Mucosa of gallbladder (tissue), 1 donor: ENCODE measurements around the gene CHPF. TPM values are rescaled to one million over a fixed set of nuclear protein-coding genes. Genes with fewer than 3 reads are reported as not detected.

ENCODE experiments used
- DNase-seq: peaks from one replicate; pipeline ENCODE4 v3.0.0-alpha.2; 2020; ENCODE audit warnings: low spot score
- total RNA-seq: library from RNA; stranded (reverse); gene quantifications from one replicate; pipeline ENCODE4 v1.2.1, GENCODE V29; 2021
- donor health status: DM: no; HTN: no; CAD: no.

CHPF gene, protein sequence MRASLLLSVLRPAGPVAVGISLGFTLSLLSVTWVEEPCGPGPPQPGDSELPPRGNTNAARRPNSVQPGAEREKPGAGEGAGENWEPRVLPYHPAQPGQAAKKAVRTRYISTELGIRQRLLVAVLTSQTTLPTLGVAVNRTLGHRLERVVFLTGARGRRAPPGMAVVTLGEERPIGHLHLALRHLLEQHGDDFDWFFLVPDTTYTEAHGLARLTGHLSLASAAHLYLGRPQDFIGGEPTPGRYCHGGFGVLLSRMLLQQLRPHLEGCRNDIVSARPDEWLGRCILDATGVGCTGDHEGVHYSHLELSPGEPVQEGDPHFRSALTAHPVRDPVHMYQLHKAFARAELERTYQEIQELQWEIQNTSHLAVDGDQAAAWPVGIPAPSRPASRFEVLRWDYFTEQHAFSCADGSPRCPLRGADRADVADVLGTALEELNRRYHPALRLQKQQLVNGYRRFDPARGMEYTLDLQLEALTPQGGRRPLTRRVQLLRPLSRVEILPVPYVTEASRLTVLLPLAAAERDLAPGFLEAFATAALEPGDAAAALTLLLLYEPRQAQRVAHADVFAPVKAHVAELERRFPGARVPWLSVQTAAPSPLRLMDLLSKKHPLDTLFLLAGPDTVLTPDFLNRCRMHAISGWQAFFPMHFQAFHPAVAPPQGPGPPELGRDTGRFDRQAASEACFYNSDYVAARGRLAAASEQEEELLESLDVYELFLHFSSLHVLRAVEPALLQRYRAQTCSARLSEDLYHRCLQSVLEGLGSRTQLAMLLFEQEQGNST
- total RNA-seq, result 103 TPM

DNA sequence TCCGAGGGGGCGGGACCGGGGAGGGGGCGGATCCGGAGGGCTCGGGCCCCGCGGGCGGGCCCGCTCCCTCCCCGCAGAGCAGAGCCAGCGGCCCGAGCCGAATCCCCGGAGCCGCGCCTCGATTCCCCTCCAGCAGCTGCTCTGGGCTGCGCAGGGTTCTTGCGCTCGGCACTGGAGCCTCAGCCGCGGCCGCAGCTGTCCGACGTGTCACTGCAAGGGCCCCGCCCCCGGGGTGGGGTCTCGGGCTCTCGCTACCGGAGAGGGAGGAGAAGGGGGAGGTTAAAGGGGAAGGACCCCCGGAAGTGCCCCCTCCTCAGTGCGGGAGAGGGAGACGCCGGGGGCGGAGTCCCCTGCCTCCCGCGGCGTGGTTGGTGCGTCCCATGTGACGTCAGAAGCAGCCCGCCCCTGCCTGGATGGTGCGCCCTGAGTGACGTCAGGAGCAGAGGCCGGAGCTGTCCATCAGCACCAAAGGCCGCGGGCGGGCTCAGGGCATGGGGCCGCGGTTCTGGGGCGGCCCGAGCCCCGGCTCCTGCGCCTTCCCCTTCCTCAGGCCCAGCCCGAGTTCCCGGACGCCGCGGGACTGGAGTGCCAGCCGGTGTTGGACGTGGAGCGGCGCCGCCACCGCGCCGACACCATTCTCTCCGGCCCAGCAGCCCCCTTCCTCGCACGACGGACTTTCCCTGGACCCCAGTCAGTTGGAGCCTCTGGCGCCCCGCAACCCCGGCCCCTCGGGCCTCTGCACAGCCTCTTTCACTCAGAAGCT lies at the start of gene CHPF, which contains the start of gene TMEM198:
CHPF (minus strand) TSS at position 214 of the 763 bp plus-strand sequence. CDS start 271 bp downstream, outside the sequence.
TMEM198 (plus strand) TSS at position 433 of the 763 bp plus-strand sequence. CDS start 700 bp downstream, outside the sequence.
- peak; percentile 98 for DNase-seq

DNA sequence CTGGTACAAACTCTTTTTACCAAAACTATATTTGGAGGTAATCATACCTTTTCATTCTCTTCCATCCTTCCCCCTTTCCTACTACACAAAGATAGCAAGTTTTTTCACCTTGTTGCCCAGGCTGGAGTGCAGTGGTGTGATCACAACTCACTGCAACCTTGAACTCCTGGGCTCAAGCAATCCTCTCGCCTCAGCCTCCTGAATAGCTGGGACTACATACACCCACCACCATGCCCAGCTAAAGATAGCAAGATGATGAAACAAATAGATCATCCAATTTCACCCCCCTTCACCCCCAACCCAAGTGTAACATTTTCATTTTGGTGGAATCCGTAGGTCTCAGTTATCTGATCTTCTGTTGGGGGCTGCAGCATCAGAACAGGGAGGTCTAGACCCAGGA lies 49.5 kb upstream of the CHPF start:
- no peak for DNase-seq

DNA sequence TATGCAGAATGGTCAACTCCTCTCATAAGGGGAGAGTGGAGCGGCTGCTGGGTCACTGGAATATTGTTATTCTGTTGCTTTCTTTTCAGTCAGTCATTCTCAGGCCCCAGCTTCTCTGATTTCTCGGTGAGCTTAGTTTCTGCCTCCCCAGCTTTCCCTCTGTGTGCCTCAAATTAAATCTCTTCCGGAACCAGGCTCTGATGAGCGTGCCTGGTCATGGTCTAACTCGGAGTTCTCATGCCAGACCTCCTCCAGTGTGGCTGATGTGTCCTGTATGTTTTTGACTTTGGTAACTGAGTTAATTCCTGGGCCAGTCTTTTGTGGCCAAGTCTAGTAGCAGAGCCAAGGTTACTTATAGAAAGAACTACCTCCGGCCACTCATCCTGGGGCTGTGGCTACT lies 49.1 kb upstream of the CHPF start:
- DNase-seq, result no peak

DNA sequence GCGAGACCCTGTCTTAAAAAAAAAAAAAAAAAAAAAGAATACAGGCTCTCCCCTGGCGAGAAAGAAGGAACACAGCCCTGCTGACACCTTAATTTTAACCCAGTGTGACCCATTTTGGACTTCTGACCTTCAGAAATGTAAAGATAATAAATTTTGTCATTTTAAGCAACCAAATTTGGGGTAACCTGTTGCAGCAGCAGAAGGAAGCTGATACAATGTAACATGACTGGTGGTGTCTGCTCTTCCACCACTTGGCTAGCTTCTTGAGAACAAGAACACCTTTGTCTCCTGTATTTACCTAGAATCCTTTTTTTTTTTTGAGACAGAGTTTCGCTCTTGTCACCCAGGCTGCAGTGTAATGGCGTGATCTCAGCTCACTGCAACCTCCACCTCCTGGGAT lies 47.5 kb upstream of the CHPF start:
- no peak for DNase-seq

DNA sequence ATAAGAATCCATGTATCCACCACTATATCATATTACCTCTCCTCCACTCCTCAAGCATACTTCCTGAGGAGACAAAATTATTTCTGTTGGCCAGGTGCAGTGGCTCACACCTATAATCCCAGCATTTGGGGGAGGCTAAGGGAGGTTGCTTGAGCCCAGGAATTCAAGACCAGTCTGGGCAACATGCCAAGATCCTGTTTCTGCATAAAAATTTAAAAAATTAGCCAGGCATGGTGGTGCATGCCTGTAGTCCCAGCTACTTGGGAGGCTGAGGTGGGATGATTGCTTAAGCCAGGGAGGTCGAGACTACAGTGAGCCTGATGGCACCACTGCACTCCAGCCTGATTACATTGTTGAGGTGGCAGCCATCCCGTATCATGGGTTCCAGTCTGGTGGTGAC lies 37.7 kb upstream of the CHPF start:
- DNase-seq, result no peak

DNA sequence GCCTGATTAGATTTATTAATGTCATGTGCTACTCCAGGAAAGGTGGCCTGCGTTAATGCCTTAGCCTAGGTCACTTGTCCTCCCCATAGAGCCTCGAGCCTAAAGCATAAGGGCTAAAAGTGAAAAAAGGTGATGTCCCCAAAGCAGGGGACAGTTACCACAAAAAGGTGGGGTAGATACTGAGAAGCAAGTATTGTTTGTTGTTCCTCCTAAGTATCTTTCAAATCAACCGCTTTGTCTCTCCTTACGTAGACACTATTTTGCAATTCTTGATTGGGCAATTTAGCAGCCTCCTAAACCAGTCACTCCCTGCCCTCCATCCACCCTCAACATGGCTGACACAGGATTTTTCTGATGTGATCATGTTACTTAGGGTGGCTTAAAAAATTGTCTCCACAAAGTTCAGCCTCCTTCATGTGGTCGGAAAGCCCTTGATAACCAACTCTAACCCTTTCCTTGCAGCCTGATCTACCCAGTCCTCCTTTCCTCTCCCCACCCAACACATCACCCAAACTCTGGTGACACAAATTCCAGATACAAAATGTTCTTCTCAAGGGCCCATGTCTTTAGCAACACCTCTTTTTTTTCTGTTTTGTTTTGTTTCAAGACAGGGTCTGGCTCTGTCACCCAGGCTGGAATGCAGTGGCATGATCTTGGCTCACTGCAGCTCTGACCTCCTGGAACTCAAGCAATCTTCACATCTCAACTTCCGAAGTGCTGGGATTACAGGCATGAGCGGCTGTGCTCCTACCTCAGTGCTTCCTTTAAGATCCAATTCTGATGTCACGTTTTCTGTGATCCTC lies 35.4 kb upstream of the CHPF start:
- DNase-seq, result no peak

DNA sequence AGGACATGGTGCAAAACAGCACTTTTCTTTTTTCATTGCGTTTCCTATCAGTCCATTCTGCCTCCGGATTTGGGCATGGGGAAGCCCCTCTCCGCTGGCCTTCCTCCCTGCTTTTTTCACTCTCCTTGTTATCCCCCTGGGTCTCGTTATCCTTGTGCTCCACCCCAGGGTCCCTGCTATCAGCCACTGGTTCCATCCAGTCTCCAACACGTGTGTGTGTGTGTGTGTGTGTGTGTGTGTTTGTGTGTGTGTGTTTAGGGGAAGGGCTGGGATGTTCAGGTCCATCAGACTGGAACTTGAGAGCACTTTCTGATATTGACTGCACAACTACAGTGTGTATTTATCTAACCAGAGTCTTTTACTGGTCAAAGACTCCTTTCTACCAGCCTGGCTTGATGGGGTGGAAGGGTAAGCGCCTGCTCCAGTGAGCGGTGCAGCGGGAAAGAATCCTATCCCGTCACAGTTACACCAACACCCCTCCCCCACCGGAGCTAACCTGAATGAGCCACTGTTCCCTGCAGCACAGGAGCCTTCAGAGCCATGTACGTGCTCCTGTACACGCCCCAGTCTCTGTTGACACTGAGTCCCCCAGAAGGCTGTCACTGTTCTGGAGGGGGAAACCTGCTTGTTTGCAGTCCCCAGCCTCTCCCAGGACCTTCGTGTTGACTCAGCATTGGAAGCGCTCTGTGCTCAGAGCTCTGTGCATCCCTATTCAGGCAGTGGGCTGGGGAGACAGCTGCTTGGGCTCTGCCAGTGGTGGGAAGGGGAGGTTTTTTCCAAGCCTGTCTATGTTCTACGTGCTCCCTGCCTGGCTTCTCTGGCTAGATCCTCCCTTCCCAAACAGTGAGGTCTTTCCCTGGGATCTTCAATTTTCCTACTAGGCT lies 33.1 kb upstream of the CHPF start:
- DNase-seq, result no peak

DNA sequence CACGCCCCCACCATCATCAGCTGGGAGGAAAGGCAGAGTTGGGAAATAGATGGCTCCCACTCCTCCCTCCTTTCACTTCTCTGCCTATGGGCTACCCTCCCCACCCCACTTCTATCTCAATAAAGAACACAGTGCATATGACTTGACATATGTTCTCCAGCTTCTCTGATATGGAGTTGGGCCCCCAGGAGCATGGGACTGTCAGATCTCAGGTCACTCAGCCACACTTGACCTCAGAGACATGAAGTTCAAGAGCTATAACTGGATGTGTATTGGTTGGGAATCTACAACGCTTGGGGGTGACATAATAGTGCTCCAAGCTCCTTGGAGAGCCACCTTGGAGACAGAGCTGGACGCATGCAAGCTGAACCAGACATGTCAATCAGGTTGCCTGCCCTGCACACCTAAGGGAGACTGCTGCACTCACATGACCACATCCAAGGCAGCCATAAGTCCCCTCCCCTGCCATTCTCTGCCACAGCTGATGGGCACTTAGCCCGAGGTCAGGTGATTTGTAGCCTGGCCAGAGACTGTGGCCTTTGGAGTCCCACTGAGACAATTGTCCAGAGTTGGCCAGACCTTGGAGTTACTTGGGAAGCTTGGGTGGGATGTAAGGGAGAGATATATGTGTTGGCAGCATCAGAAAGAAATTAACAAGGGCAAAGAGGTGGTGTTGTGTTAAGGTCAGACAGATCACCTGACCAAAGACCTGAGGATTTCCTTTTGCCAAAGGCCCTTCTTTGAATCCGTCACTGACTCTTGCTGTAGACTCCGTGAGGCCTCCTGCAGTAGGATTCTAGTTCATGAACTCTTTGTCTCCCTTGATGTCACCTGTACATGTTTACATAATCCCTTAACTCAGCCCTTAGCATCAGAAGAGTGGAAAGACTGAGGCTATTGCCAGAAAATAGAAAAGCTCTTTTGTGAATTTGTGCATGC lies 32.2 kb upstream of the CHPF start:
- DNase-seq, result no peak

DNA sequence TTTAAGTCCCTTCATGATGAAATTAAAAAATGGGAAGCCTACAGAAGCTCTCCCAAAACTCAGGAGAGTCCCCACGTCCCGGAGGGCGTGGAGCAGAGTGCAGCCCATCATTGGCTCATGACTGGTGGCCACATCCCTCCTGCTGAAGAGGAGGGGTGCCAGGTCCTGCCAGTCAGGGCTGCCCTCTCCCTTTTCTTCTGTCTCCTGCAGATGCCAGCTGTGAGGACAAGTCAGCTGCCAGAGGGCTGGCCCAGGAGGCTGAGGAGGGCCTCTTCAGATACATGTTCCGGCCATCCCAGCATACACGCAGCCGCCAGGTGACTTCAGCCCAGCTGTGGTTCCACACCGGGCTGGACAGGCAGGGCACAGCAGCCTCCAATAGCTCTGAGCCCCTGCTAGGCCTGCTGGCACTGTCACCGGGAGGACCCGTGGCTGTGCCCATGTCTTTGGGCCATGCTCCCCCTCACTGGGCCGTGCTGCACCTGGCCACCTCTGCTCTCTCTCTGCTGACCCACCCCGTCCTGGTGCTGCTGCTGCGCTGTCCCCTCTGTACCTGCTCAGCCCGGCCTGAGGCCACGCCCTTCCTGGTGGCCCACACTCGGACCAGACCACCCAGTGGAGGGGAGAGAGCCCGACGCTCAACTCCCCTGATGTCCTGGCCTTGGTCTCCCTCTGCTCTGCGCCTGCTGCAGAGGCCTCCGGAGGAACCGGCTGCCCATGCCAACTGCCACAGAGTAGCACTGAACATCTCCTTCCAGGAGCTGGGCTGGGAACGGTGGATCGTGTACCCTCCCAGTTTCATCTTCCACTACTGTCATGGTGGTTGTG lies 31.1 kb upstream of the CHPF start:
- no peak for DNase-seq

DNA sequence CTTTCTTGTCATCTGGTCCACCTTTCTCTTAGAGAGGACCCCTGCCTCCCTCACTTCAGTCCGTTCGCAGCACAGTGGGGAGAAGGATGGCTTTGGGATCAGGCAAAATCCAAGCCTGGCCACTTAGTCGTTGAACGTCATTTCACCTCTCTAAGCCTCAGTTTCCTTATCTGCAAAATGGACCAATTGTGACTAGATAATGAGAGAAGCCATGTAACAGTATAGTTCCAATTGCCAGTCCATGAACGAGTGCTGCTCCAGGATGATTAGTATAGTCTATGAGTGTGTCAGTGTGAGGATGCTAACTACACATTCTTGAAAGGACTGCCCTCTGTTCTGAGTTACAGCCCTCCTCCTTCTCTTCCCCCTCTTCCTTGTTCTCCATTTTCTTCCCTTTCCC lies 29.6 kb upstream of the CHPF start:
- no peak for DNase-seq

DNA sequence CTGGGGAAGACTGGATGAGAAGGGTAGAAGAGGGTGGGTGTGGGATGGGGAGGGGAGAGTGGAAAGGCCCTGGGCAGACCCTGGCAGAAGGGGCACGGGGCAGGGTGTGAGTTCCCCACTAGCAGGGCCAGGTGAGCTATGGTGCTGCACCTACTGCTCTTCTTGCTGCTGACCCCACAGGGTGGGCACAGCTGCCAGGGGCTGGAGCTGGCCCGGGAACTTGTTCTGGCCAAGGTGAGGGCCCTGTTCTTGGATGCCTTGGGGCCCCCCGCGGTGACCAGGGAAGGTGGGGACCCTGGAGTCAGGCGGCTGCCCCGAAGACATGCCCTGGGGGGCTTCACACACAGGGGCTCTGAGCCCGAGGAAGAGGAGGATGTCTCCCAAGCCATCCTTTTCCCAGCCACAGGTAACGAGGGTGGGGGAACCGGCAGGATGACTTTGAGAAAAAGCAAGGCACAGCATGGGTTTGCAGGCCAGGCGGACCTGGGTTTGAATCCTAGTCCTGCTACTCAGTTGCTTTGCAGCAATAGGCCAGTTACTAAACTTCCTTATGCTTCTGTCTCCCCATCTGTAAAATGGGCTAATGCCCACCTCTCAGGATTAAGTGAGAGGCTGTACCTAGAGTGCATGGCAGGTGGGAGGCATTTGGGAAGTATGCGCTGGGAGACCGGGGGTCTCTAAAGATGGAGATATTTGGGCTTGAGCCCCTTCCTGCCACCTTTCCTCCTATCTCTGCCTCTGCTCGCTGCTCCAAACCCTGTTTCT lies 28.8 kb upstream of the CHPF start, which contains the start of gene INHA:
INHA (plus strand) TSS at position 74 of the 765 bp plus-strand sequence; CDS start at position 139, 65 bp downstream.
- no peak for DNase-seq

DNA sequence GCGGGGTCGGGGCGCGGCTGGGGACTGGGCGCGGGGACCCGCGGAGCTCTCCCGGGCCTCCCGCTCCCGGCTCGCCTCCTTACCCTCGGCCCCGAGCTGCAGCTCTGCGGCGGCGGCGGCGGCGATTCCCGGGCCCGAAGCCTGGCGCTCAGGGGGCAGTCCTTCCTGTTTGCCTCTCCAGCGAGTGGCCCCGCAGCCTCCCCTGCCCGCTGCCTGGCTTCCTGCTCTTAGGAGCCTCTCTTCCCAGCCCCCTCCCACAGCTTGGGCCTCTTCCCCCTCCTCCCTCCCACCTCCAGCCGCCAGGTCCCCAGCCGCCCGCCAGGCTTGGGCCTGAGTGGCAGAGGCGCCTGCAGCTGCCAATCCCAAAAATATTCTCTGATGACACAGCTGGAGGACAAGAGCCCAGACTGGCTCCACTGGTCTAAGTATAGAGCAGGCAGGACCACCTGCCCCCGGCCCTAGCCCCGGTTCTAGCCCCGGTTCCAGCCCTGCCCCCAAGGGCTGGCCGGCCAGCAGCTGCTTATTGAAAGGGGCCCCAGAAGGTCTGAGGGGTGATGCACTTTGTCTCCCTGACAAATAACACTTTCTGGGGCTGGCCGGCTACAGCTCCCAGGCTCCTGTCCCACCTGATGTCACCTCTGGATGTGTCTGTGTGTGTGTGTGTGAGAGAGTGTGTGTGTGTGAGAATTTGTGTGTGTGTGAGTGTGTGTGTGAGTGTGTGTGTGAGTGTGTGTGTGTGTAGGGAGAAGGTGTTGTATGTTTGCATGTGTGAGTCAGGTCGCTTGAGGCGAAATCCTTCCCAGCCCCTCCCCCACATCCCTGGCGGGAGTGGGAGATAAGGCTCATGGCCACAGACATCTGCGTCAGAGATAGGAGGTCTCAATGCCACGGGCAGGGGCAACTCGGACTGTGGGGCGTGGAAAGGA lies 28.0 kb upstream of the CHPF start, which contains the start of gene OBSL1:
OBSL1 (minus strand) TSS at position 229 of the 926 bp plus-strand sequence. CDS start 307 bp downstream, outside the sequence.
- no peak for DNase-seq

DNA sequence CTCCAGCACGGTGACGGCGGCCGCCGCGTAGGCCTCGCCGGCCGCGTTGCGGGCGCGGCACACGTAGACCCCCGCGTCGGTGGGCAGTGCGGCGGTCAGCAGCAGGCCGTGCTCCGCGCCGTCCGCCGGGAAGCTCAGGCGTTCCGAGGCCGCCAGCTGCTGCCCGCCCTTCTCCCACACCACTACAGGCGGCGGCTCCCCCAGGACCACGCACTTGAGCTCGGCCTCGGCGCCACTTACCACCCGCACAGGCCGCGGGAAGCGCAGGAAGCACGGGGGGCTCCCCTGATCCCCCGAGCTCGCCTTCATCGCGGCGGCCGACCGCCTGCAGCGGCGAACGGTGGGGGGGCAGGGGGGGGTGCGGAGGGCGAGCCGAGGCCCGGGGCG lies 27.3 kb upstream of the CHPF start:
- no peak for DNase-seq

DNA sequence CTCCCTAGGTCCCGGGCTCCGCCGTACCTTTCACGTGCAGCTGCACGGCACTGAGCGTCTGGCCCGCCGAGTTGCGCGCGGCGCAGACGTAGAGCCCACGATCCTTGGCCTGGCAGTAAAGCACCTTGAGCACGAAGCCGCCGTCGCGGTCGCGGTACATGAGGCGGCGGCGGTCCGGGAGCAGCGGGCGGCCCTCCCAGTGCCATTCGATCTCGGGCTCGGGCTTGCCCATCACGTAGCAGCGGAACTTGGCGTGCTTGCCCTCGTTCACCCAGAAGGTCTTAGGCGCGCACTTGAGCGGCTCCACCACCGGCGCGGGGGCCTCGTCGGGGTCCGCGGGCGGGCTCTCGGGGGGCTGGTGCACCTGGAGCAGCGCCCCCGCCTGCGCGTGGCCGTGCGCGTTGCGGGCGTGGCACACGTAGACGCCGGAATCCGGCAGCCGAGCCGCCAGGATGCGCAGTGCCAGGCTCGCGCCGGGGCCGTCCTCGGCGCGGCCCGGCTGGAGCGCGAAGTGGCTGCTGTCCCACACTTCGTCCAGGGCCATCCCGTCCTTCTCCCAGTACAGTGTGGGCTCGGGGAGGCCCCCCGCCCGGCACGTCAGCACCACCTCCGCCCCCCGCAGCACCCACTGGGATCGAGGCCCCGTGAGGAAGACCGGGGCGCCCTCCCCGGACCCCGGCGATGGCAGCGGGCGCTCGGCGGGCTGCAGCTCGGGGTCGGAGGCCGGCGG lies 26.8 kb upstream of the CHPF start:
- no peak for DNase-seq

DNA sequence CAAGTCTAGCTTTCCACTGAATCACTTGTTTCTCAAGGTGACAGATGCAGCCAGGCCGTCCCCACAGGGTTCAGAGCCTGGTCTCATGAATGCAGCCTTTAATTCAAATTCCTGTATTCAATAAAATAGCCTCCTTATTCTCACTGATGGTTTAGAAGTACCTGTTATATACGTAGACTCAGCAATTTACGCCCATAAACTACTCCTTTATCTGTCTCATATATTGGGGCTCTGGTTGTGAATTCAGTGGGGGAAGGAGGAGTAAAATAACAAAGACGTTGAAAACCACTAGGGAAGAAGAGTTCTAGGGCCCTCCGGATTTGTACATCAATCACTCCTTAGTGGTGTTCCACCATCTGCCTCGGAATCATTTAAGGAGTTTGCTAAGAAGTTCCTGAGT lies 26.0 kb upstream of the CHPF start:
- DNase-seq, result no peak
